ENCODE data around the gene RAB6A.

RAB6A gene

DNA sequence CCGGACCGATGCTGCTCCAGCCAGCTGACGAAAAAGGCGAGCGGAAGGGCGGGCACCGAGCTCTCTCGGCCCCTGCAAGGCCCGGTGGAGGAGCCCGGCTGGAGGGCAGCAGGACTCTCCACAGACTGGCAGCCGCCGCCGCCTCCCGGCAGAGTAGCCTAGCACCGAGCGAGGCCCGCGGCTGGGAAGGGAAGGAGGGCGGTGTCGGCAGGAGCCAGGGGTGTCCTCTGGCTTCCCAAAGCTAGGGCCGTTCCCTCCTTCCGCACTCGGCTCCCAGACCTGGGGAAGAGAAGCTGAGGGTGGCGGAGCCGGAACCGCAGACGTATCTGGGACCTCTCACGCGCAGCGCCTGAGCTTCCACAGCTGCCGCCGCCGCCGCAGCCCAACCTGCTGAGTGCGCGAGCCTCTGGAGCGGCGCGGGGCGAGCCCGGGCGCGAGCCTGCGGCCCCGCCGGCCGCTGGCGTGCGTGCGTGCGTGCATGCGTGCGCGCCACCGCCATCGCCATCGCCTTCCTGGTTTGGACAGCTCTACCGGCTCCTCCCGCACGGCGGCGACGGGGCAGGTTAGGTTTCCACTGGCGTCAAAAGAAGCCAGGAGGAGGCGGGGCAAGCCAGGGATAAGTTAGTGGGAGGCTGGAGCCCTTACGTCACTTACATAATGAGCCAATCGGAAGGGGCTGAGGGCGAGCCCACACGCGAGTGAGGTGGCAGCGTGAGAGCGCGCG is at the start of gene RAB6A:
Gene RAB6A (minus strand): TSS at position 396 of the 724 bp plus-strand sequence. CDS start 439 bp downstream, outside the sequence.
- Histone ChIP-seq H3K4me1 (ENCODE audit: control insufficient read depth, insufficient read depth, low read length) (peaks cover 22% of the 10 kb centered on the region), H3K4me3 (ENCODE audit: low read length) (peak within 1 kb of the TSS; percentile 89), H3K36me3 (ENCODE audit: control insufficient read depth, insufficient read depth, low read length, severe bottlenecking) (no peaks in the 10 kb centered on the region), H3K27me3 (replicated peaks; ENCODE audit: control insufficient read depth, insufficient read depth, low read length) (no peaks in the 10 kb centered on the region), H3K9me3 (ENCODE audit: control insufficient read depth, low read length) (no peaks in the 10 kb centered on the region), H3K9ac (ENCODE audit: low read length) (peak within 1 kb of the TSS; percentile 98)
- DNase-seq (ENCODE audit: low read depth) = peak; percentile 100

GRCh38 chr11:73810637-73811036 is 49.8 kb upstream of the RAB6A start:
- peak; percentile 23 for DNase-seq (ENCODE audit: low read depth)
- Histone ChIP-seq H3K9ac (ENCODE audit: low read length) (no peak overlapping the region), H3K27me3 (replicated peaks; ENCODE audit: control insufficient read depth, insufficient read depth, low read length) (no peaks in the 10 kb centered on the region), H3K36me3 (ENCODE audit: control insufficient read depth, insufficient read depth, low read length, severe bottlenecking) (no peaks in the 10 kb centered on the region), H3K4me3 (ENCODE audit: low read length) (no peak overlapping the region), H3K4me1 (ENCODE audit: control insufficient read depth, insufficient read depth, low read length) (no peaks in the 10 kb centered on the region), H3K9me3 (ENCODE audit: control insufficient read depth, low read length) (no peaks in the 10 kb centered on the region)

- Histone ChIP-seq H3K4me3 (ENCODE audit: low read length) (no peak overlapping the region), H3K9me3 (ENCODE audit: control insufficient read depth, low read length) (no peaks in the 10 kb centered on the region), H3K9ac (ENCODE audit: low read length) (no peak overlapping the region), H3K4me1 (ENCODE audit: control insufficient read depth, insufficient read depth, low read length) (no peaks in the 10 kb centered on the region), H3K27me3 (replicated peaks; ENCODE audit: control insufficient read depth, insufficient read depth, low read length) (no peaks in the 10 kb centered on the region), H3K36me3 (ENCODE audit: control insufficient read depth, insufficient read depth, low read length, severe bottlenecking) (no peaks in the 10 kb centered on the region)
- DNase-seq (ENCODE audit: low read depth) = no peak
Observed at GRCh38 chr11:73808052-73808451, 47.2 kb upstream of the RAB6A start.

GRCh38 chr11:73804712-73805111 is 43.8 kb upstream of the RAB6A start:
- Histone ChIP-seq H3K4me1 (ENCODE audit: control insufficient read depth, insufficient read depth, low read length) (peaks cover 2% of the 10 kb centered on the region), H3K4me3 (ENCODE audit: low read length) (no peak overlapping the region), H3K9ac (ENCODE audit: low read length) (no peak overlapping the region), H3K36me3 (ENCODE audit: control insufficient read depth, insufficient read depth, low read length, severe bottlenecking) (no peaks in the 10 kb centered on the region), H3K9me3 (ENCODE audit: control insufficient read depth, low read length) (no peaks in the 10 kb centered on the region), H3K27me3 (replicated peaks; ENCODE audit: control insufficient read depth, insufficient read depth, low read length) (no peaks in the 10 kb centered on the region)
- no peak for DNase-seq (ENCODE audit: low read depth)

GRCh38 chr11:73801136-73801535 is 40.3 kb upstream of the RAB6A start:
- Histone ChIP-seq H3K36me3 (ENCODE audit: control insufficient read depth, insufficient read depth, low read length, severe bottlenecking) (no peaks in the 10 kb centered on the region), H3K9me3 (ENCODE audit: control insufficient read depth, low read length) (no peaks in the 10 kb centered on the region), H3K9ac (ENCODE audit: low read length) (no peak overlapping the region), H3K4me1 (ENCODE audit: control insufficient read depth, insufficient read depth, low read length) (peaks cover 2% of the 10 kb centered on the region), H3K4me3 (ENCODE audit: low read length) (no peak overlapping the region), H3K27me3 (replicated peaks; ENCODE audit: control insufficient read depth, insufficient read depth, low read length) (no peaks in the 10 kb centered on the region)
- no peak for DNase-seq (ENCODE audit: low read depth)

GRCh38 chr11:73800276-73800806 is 39.5 kb upstream of the RAB6A start:
- DNase-seq (ENCODE audit: low read depth) = no peak
- Histone ChIP-seq H3K4me3 (ENCODE audit: low read length) (no peak overlapping the region), H3K4me1 (ENCODE audit: control insufficient read depth, insufficient read depth, low read length) (peaks cover 2% of the 10 kb centered on the region), H3K9ac (ENCODE audit: low read length) (no peak overlapping the region), H3K36me3 (ENCODE audit: control insufficient read depth, insufficient read depth, low read length, severe bottlenecking) (no peaks in the 10 kb centered on the region), H3K27me3 (replicated peaks; ENCODE audit: control insufficient read depth, insufficient read depth, low read length) (no peaks in the 10 kb centered on the region), H3K9me3 (ENCODE audit: control insufficient read depth, low read length) (no peaks in the 10 kb centered on the region)

DNA sequence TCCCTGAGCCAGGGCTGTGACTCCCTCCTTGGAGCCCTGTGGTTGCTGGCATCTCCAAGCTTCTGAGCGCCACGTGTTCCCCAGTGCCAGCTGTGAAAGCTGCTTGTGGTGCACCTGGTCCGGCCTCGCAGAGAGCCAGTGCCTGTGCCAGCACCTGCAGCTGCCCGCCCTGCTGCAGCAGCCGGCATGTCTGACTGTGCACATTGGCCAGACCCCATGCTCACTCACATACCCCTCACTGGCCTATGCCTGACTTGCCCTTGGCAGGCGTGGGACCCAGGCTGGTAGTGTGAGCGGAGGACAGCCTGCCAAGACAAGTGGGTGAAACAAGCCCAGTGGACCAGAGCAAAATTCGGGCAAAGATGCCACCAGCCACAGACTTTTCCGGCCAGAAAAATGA is 36.6 kb upstream of the RAB6A start:
- no peaks in the 10 kb centered on the region for H3K9me3 ChIP-seq (ENCODE audit: control insufficient read depth, low read length)

DNA sequence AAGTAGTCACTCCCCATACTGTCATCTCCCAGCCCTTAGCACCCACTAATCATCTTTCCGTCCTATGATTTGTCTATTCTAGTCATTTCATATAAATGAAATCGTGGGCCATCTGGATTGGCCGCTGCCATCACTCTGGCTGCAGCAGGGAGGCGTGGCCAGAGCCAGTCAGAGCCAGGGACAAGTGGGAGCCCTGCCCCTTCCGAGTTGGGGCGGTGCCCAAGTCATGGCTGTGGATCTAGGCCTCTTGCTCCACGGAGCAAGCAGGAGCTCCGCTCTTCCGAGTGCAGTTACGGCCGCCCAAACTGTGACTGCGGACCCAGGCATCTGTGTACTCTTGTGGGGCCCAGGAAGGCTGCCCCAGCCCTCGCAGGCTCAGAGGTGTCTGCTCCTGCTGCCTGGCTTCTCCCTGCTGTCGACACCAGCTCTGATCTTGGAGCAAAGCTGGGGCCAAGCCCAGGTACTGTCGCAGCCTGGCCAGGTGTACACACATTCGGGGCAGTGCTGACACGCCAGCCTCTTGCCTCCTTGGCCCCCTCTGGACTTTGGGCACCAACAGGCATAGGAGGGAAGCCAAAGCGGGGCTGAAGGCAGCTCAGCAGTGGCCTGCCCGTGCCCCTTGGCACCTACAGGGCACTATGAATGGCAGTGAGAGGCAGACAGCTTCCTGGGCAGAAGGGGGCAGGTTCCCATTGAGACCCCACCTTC is 35.2 kb upstream of the RAB6A start:
- Histone ChIP-seq H3K9me3 (ENCODE audit: control insufficient read depth, low read length) (no peaks in the 10 kb centered on the region), H3K27me3 (replicated peaks; ENCODE audit: control insufficient read depth, insufficient read depth, low read length) (no peaks in the 10 kb centered on the region), H3K4me1 (ENCODE audit: control insufficient read depth, insufficient read depth, low read length) (peaks cover 6% of the 10 kb centered on the region), H3K36me3 (ENCODE audit: control insufficient read depth, insufficient read depth, low read length, severe bottlenecking) (no peaks in the 10 kb centered on the region), H3K4me3 (ENCODE audit: low read length) (no peak overlapping the region), H3K9ac (ENCODE audit: low read length) (no peak overlapping the region)
- no peak for DNase-seq (ENCODE audit: low read depth)

More for the DNA sequence above, 36.6 kb upstream of the RAB6A start:
- Histone ChIP-seq H3K4me1 (ENCODE audit: control insufficient read depth, insufficient read depth, low read length) (peaks cover 3% of the 10 kb centered on the region), H3K36me3 (ENCODE audit: control insufficient read depth, insufficient read depth, low read length, severe bottlenecking) (no peaks in the 10 kb centered on the region), H3K27me3 (replicated peaks; ENCODE audit: control insufficient read depth, insufficient read depth, low read length) (no peaks in the 10 kb centered on the region), H3K4me3 (ENCODE audit: low read length) (no peak overlapping the region), H3K9ac (ENCODE audit: low read length) (no peak overlapping the region)
- DNase-seq (ENCODE audit: low read depth) = no peak

DNA sequence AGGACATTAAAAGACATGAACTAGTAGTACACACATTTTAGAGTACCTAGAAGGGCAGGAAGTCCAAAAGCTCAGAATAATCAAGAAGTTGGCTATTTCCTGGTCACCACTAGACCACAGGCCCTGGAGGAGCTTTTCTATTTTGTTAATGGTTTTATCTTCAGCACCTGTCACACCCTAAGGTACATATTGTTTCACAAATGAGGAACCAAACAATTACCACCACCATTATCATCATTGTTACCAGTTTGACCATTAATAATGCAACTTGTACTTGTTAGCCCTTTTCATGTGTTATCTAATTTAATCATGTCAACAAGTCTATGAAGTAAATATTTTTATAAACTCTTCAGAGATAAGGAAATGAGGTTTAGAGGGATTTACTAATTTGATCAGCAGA is 31.7 kb upstream of the RAB6A start:
- H3K4me3 ChIP-seq (ENCODE audit: low read length) = no peak overlapping the region
- H3K27me3 ChIP-seq (replicated peaks; ENCODE audit: control insufficient read depth, insufficient read depth, low read length) = no peaks in the 10 kb centered on the region
- H3K4me1 ChIP-seq (ENCODE audit: control insufficient read depth, insufficient read depth, low read length) = peaks cover 16% of the 10 kb centered on the region
- DNase-seq (ENCODE audit: low read depth) = no peak
- no peaks in the 10 kb centered on the region for H3K9me3 ChIP-seq (ENCODE audit: control insufficient read depth, low read length)
- no peak overlapping the region for H3K9ac ChIP-seq (ENCODE audit: low read length)
- no peaks in the 10 kb centered on the region for H3K36me3 ChIP-seq (ENCODE audit: control insufficient read depth, insufficient read depth, low read length, severe bottlenecking)

DNA sequence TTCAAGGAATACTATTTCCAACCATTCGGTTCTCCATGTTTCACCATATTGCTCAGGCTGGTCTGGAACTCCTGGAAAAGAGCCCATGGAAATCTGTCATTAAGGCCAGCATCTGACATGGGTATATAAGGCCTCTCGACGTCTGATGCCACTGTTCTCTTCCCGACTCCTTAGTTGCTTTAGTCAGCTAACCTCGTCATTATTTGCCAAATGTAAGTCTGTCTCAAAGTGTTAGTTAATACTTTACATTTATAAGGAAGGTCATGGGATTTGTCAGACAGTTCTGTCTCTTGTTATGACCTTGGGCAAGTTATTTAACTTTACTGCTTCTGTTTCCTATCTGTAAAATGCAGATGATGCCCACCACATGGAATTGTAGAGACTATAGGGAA is 28.4 kb upstream of the RAB6A start:
- DNase-seq (ENCODE audit: low read depth) = no peak
- Histone ChIP-seq H3K4me3 (ENCODE audit: low read length) (no peak overlapping the region), H3K9me3 (ENCODE audit: control insufficient read depth, low read length) (no peaks in the 10 kb centered on the region), H3K4me1 (ENCODE audit: control insufficient read depth, insufficient read depth, low read length) (peaks cover 19% of the 10 kb centered on the region), H3K36me3 (ENCODE audit: control insufficient read depth, insufficient read depth, low read length, severe bottlenecking) (no peaks in the 10 kb centered on the region), H3K27me3 (replicated peaks; ENCODE audit: control insufficient read depth, insufficient read depth, low read length) (no peaks in the 10 kb centered on the region), H3K9ac (ENCODE audit: low read length) (no peak overlapping the region)

- Histone ChIP-seq H3K4me1 (ENCODE audit: control insufficient read depth, insufficient read depth, low read length) (peaks cover 23% of the 10 kb centered on the region), H3K9ac (ENCODE audit: low read length) (peak within 1 kb of the TSS; percentile 96), H3K36me3 (ENCODE audit: control insufficient read depth, insufficient read depth, low read length, severe bottlenecking) (no peaks in the 10 kb centered on the region), H3K4me3 (ENCODE audit: low read length) (peak within 1 kb of the TSS; percentile 94), H3K27me3 (replicated peaks; ENCODE audit: control insufficient read depth, insufficient read depth, low read length) (no peaks in the 10 kb centered on the region), H3K9me3 (ENCODE audit: control insufficient read depth, low read length) (no peaks in the 10 kb centered on the region)
- peak; percentile 94 for DNase-seq (ENCODE audit: low read depth)
Observed at GRCh38 chr11:73787643-73788558, 27.0 kb upstream of the RAB6A start, which contains the start of gene MRPL48. TSS of gene MRPL48 (plus strand) at chr11:73787874. CDS start at chr11:73787972, 98 bp downstream.
